Left kidney (tissue), 8 donors: ENCODE results near the gene AKAP13. TPM values are rescaled to one million over a fixed set of nuclear protein-coding genes. Genes with fewer than 3 reads are reported as not detected.
"Not testable (repeated sequence)": the region's sequence is repeated elsewhere in the genome, so short reads cannot be mapped to it uniquely, and the experiment has no call there.

Source experiments
- DNase-seq: peaks from one replicate; pipeline ENCODE4 v3.0.0-alpha.2; 2013
- long read RNA-seq, 8 donors: transcript quantifications; one replicate each; lab custom pipeline, GENCODE V29; 2026
- polyA plus RNA-seq: library from polyadenylated mRNA; unstranded; fragments of 120-200 nt; gene quantifications from one replicate; pipeline ENCODE4 v1.2.1, GENCODE V29; 2013; ENCODE audit not compliant: insufficient read length

The AKAP13 gene, protein sequence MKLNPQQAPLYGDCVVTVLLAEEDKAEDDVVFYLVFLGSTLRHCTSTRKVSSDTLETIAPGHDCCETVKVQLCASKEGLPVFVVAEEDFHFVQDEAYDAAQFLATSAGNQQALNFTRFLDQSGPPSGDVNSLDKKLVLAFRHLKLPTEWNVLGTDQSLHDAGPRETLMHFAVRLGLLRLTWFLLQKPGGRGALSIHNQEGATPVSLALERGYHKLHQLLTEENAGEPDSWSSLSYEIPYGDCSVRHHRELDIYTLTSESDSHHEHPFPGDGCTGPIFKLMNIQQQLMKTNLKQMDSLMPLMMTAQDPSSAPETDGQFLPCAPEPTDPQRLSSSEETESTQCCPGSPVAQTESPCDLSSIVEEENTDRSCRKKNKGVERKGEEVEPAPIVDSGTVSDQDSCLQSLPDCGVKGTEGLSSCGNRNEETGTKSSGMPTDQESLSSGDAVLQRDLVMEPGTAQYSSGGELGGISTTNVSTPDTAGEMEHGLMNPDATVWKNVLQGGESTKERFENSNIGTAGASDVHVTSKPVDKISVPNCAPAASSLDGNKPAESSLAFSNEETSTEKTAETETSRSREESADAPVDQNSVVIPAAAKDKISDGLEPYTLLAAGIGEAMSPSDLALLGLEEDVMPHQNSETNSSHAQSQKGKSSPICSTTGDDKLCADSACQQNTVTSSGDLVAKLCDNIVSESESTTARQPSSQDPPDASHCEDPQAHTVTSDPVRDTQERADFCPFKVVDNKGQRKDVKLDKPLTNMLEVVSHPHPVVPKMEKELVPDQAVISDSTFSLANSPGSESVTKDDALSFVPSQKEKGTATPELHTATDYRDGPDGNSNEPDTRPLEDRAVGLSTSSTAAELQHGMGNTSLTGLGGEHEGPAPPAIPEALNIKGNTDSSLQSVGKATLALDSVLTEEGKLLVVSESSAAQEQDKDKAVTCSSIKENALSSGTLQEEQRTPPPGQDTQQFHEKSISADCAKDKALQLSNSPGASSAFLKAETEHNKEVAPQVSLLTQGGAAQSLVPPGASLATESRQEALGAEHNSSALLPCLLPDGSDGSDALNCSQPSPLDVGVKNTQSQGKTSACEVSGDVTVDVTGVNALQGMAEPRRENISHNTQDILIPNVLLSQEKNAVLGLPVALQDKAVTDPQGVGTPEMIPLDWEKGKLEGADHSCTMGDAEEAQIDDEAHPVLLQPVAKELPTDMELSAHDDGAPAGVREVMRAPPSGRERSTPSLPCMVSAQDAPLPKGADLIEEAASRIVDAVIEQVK (N-terminal part only)
- polyA plus RNA-seq, result 101 TPM
- long read RNA-seq, donor 1, partial matches to known transcripts, result 18 of 20 reads
- long read RNA-seq, donor 1, other reads (novel, unspliced or antisense), result 0 of 20 reads
- long read RNA-seq, donor 2, partial matches to known transcripts, result 9 of 10 reads
- long read RNA-seq, donor 2, other reads (novel, unspliced or antisense), result 0 of 10 reads
- long read RNA-seq, donor 3, full-length matches to known transcripts, result 2 of 16 reads
- long read RNA-seq, donor 3, partial matches to known transcripts, result 14 of 16 reads
- long read RNA-seq, donor 3, other reads (novel, unspliced or antisense), result 0 of 16 reads
- long read RNA-seq, donor 4, result 0 reads
- long read RNA-seq, donor 5, result 0 reads
- long read RNA-seq, donor 6, partial matches to known transcripts, result 5 of 6 reads
- long read RNA-seq, donor 6, other reads (novel, unspliced or antisense), result 0 of 6 reads
- long read RNA-seq, donor 7, full-length matches to known transcripts, result 2 of 11 reads
- long read RNA-seq, donor 7, partial matches to known transcripts, result 9 of 11 reads
- long read RNA-seq, donor 7, other reads (novel, unspliced or antisense), result 0 of 11 reads
- long read RNA-seq, donor 8, full-length matches to known transcripts, result 2 of 2 reads
- long read RNA-seq, donor 8, partial matches to known transcripts, result 0 of 2 reads
- long read RNA-seq, donor 8, other reads (novel, unspliced or antisense), result 0 of 2 reads

DNA sequence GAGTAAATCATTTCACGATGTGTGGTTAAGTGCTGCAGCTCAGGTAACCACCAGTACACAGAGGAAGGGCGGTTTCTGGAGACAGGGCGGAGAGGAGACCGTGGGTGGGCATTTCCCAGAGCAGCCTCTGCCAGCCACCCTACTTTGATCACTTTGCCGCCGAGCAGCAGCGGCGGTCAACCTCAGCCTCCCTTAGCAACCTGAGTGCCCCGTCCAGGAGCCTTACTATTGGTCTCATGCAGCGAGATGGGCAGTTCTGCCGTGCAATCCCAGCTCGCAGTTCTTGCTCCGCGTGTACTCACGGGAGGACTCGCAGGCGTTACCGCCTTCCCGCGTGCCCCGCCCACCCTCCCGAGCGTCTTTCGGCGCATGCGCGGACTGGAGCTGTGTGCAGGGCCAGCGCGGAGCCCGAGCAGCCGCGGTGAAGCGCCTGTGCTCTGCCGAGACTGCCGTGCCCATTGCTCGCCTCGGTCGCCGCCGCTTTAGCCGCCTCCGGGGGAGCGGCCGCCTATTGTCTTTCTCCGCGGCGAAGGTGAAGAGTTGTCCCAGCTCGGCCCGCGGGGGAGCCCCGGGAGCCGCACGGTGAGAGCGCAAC lies at the start of gene AKAP13:
TSS of gene AKAP13 (plus strand) at position 387 of the 595 bp plus-strand sequence. CDS start 105,118 bp downstream, outside the sequence.
- peak; percentile 97 for DNase-seq

DNA sequence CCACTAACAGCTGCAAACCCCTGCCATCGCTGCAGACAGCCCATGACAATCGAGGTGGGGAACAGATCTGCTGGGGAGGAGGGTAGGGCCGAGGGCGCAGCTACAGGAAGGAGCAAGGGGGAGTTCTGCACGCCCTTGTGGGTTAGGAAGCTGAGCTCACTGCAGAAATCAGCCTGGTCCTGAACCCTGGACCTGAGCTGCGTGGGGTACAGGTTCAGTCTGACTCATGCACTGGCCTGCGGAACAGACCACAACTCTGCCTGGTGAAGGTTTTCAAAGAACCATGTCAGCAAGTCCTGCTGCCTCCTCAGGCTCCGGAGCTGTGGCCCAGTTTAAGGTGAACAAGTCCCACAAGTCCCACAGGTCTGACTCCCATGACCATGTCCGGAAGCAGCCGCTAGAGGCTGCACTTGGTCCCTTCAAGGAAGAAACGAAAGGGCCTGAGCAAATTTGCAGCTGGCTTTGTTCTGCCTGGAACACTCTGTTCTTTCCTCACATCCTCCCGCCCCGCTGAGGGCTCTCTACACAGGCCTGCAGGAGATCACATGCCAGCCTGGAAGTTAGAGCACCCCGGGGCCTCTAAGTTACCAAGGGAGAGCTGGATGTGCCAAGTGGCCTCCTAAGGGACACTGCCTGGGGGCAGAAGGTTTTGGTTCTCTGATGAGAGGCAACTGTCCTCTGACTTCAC lies 49.4 kb upstream of the AKAP13 start:
- peak; percentile 89 for DNase-seq

DNA sequence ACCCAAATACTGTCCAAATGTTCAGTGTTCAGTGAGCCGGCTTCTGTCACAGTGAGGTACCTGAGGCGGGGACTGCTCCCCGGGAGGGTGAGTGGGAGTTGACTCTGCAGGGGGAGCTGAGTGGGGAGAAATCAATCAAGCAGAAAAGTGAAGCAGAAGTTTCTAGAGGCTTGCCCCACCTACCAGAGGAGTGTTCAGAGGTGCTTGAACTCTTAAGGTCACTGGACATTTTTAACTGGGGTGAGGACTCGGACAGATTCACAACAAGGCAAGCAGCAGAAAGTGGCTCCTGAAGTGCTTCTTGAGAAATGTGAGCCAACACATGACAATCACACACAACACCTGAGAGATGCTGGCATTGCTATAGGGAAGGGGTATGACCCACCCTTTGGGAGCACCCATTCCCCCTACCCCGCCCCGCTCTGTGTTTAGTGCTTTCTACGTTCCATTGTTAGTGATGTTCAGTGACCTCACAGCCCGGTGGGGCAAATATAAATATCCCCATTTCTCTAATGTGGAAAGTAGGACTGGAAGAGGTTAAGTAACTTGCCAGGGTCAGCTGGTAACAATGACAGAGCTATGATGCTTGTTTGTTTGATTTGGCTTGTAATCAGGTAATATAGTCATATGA lies 48.6 kb upstream of the AKAP13 start:
- DNase-seq, result no peak

DNA sequence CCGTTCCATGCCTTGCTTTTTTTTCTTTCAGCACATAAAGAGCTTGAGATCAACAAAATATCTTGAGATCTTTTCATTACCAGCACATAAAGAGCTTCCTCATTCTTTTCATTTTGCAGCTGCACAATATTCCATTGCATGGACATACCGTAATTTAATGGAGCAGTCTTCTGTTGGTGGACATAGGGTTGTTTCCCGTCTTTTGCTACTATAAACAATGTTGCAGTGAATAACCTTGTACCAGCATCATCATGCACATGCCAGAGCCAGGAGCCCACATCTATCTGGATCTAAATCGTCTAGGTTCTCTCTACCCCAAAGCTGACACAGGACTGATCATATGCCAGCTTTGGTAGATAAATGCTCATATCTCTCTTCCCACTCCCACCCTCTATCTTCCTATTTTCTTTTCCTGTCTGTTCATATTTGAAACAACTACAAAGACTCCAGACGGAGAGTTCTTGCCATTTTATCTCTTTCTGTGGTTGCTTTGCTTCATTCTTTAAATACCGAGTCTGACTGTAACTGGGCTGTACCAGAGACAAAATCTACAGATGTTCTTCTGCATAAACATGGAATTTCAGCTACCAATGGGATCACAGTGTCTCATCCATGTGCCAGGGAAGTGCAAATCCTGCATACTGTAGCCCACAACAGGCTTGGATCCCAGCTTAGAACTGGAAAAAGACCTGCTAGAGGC lies 47.1 kb upstream of the AKAP13 start:
- no peak for DNase-seq

DNA sequence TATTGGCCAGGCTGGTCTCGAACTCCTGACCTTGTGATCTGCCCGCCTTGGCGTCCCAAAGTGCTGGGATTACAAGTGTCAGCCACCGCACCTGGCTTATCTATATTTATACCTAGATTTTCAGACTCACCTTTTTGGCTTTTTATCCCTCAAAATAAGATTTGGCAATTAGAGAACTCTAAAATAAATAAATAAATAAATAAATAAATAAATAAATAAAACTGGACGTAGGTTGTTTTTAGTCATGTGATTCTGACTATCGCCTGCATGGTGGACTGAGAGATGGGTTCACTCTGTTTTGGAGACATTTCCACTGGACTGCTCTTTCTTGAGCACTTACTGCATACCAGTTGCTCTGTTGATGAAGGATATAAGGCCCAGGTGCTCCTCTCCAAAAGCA lies 46.2 kb upstream of the AKAP13 start:
- no peak for DNase-seq

DNA sequence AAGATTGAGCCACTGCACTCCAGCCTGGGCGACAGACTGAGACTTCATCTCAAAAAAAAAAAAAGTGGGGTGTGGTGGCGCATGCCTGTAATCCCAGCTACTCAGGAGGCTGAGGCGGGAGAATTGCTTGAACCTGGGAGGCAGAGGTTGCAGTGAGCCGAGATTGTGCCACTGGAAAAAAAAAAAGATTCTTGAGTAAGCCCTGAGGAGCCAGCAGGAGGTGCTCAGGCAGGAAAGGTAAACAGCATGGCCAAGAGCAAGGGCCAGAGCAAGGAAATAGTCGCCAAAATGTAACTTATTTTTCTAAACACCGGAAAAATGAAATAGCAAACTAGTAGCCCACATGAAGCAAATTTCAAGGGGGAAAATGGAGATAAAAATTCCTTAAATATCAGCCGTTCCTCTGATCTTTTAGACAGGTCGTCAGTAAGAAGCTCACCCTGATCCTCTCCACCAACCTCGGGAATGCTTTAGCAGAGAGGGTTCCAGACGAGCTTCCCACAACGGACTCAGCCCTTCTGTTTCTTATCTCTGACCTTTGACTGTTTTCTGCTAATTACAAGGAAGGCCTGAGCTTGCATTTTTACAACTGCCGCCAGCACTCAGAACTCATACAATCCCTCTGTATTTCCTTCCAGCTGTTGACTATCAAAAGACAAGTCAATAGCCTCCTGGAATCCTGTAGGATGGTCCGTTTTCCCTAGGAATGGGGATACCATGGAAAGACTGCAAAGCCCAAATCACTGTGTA lies 45.0 kb upstream of the AKAP13 start:
- DNase-seq, result no peak

DNA sequence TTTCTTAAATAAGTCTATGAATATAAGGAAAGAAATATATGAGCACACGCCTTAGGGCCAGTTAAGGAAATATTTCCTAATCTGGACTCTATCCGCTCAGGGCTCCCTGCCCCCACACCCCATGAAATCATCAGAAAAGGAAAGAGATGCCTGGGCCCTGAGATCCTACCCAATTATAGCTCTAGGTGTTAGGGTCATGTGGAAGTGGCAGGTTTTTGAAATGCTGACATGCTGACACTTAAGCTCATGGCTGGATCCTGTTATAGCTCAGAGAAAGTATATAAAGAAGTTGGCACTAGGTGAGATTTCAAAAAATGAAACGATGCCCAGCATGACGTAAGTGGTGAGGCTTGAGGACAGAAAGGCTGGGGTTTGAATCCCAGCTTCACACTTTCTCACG lies 43.5 kb upstream of the AKAP13 start:
- DNase-seq, result no peak

DNA sequence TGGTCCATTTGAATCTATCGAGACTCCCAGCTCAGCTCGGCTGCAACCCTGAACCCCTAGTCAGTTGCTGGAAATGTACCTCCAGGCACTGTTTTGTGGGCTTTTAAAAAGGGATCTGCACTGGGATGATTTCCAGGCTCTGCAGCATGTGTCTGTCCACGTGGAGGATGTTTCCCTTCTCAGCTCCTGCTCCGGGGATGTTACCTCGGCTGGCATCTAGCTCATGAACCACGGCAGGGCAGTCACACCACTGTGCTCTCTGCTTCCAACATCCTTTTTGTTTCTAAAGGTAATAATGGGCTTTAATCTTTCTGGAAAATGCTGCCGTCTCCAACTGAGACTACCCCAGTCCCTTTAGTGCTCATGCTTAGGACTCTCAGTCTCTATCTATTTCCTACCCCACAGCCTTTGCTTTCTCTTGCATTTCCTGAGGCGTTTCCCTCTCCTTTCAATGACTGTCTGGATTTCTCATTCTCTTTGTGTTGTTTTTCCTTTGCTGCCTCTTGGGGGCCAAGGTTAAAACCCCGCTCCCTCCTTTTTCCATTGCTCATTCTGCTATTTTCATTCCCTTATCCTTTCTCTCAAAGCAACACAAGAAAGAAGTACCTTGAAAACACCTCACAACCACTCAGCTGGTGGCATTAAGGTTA lies 42.9 kb upstream of the AKAP13 start:
- DNase-seq, result no peak

DNA sequence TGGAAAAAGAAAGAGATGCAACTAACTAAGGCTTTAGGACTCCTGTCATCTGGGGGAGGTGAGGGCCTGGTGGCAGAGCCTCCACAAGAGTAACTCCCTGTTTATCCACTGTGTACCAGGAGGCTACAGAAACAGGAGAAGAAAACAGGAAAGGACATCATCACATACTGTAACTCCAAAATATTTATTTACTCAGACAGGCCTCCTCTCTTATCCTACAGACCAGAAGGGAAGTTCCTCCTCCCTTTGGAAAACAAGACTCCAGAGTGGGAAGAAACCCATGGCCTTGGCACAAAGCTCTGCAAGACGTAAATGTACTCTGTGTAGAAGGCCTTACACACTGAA lies 40.1 kb upstream of the AKAP13 start:
- no peak for DNase-seq

DNA sequence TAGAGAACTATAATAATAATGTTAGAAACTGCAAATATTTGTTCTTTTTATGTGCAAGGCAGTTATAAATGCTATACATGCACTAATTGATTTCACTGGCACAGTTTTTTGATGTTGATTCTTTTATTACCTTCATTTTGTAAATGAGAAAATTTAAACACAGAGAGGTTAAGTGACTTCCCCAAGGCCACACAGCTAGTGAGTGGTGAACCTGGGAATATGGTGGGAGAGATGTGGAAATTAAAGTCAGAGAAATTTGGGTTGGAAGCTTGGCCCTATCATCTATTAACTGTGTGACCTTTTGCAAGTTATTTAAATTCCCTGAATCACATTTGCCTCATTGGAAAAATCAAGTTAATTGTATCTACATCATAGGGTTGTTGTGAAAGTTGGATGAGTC lies 39.6 kb upstream of the AKAP13 start:
- no peak for DNase-seq

DNA sequence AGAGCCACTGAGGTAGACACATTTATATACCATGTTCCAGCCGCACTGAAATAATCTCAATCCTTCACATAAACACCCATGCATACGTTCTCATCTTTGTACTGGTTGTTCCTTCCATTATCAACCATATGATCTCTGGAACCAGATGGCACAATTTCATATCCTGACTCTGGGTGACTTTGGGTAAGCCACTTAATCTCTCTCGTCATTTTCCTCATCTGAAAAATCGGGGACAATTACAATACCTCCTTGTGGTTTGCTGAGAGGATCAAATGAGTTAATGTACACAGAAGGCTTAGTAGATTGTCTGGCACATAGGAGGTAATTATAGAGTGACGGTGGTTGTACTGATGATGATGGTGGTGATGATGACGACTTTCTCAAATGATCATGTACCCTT lies 38.2 kb upstream of the AKAP13 start:
- not testable (repeated sequence) for DNase-seq

DNA sequence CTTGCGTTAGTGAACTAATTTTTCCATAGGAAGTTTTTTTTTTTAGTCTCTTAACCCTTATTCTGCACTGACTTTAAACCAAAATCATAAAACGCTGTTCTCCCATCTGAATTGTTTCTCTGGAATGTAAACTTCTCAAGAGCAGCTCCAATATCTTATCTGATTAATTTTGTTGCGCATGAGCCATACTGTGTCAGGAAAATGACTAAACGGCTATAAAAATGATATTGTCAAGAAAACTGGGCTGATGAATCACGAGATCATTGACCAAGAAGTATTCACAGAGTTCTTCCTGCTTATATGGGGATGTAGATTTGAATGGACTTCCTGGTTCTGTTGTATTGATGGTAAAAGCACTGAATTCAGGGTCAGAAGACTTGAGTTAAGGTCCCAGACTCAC lies 37.0 kb upstream of the AKAP13 start:
- DNase-seq, result not testable (repeated sequence)

DNA sequence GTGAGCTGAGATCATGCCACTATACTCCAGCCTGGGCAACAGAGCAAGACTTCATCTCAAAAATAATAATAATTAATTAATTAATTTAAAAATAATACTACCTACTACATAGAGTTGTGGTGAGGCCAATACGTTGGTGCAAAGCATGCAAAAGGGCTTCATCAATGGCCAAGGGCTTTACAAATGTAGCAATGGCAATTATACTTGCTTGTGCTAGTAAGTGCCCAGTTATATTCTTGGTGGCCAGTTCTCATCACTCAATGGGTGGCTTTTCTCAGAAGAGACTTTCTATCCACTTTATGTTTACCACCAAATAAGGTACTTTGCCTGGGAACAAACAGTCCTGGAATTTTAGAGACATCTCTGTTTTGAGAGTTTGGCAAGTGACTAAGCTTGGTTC lies 36.2 kb upstream of the AKAP13 start:
- DNase-seq, result not testable (repeated sequence)

DNA sequence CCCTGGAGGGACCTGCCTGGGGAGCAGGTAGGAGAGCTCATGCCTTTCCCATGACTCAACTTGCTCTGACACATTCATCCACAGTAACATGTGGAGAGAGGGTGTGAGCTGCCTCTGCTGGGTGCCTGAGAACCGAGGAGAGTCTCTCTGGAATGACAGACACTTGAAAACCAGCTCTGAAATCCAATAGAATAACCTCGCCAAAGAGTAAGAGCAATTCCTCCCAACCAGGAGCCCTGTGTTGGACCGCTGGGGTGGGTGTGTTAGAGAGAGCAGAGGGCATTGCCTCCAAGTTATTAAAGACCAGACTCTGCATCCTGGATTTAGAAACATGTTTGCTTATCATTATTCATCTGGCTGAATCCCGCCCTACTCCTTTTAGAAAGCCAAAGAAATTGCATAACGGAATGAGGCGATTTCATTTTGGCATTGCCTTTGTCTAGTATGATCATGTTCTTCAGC lies 35.7 kb upstream of the AKAP13 start:
- DNase-seq, result not testable (repeated sequence)

DNA sequence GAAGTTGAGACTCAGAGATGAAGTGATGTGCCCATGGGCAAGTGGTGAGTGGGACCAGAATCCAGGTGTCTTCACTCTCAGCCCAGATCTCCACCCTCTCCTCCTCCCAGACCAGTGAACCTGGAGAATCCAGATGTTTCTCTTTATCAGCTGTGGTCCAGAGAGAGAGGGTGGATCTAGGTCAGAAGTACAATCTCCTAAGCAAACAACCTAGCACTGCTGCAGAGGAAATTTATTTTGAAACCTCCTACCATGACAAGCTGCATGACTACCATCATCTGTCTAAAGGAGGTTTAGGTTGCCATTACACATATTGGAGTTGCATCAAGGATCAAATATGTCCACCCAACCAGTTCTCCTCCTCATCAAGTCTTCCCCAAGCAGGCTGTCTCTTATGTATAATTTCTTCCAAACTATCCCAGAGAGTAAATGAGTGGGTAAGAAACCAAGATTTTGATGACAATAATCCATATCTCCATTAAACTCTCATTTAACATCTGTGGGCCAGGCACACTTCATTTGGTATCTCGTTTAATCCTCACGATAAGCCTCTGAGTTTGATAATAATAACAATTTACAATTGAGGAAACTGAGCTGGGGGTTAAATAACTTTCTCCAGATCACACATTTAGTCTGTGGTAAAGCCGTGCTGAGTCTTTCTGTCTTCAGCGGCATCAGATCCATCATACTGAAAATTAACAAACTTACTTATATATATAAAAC lies 35.0 kb upstream of the AKAP13 start:
- not testable (repeated sequence) for DNase-seq

DNA sequence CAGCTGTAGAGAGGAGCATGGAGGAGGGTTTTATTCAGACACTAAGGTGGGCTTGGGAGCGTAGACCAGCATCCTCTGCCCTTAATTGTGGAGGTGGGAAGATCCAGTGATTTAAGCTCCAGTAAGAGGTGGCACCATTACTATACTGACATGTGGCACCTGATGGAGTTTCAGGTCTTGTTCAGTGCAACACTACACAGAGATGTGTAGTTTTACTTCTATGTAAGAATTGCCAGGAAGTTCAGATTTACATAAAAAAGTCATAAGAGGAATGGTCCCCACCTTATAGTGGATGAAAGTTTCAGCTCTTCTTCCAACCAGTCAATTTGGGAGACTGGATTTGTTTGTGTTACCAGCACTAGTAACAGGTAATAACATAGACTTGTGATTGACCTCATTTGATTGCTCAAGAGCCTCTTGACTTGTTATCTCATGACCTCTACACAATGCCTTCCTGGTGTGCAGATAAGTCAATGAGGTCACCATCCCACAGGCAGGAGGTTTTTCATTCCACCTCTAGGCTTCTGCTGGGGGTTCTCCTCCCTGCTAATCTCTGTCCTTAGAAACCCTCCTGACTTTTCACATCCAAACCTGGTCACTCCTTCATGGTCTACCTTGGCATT lies 33.8 kb upstream of the AKAP13 start:
- not testable (repeated sequence) for DNase-seq
